H54 (cell line): ENCODE results near the gene GALNT9.

Source experiments
- DNase-seq: peaks from one replicate; pipeline ENCODE4 v3.0.0; 2011; ENCODE audit warnings: low spot score, mixed read lengths; ENCODE audit not compliant: insufficient read length
- FAIRE-seq: peaks from 3 replicates; lab custom pipeline; 2011; peaks lifted over from hg19 to GRCh38; lab: Jason Lieb, UNC
- POLR2A ChIP-seq: IDR thresholded peaks from 2 replicates; pipeline ENCODE4 v1.6.1; 2011; ENCODE audit warnings: low read depth, mild to moderate bottlenecking, low read length

Gene GALNT9

DNA sequence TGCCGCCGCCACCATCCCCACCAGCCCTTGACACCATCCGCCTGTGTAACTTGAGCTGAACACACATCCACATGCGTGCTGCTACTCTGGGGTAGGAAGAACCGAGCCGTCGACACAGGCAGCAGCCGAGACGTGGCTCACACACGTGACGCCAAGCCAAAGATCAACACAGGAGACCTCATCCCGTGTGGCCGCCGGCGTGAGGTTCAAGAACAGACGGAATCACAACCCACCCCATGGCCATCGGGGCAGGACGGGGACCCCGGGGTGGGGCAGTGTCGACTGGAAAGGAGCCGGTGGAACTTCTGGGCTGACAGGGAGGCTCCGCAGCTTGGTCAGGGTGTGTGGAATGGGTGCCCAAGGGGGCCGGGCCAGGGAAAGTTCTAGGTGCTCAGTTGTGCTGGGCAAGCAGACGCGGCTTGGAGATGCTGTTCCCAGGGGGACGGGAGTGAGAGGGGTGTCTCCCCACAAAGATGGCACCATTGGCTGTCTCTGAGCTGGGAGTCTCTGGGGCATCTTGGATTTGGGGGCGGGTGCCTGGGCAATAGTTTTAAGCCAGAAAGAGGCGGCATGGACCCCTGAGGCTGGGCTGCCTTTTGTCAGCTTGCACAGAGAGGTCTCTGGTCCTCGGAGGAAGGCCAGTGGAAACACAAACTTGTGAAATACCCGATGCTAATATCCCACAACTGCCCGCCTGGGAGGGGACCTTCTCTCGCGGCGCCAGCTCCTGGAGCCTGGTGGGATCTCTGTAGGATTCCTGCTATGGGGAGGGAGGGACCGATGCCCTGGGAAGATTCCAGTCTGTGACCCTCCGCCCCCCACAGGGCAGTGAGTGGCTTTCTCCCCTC is 41.8 kb downstream of the GALNT9 start:
- TF ChIP-seq POLR2A, result no peak

DNA sequence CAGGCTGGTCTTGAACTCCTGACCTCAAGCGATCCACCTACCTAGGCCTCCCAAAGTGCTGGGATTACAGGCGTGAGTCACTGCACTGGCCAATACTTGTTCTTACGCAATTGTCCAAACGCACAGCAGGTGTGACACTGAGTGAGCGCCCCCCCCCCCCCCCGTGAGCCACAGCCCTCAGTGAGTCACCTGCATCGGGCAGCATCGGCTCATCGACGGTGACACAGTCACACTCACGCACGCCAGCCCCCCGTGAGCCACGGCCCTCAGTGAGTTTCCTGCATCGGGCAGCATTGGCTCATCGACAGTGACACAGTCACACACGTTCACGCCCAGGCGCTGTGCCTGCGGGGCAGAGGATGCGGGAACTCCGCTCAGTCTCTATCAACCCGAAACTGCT is 42.5 kb downstream of the GALNT9 start:
- peak; percentile 89 for DNase-seq
- no peak for FAIRE-seq
- no peak for TF ChIP-seq POLR2A

More for the DNA sequence above, 41.8 kb downstream of the GALNT9 start:
- FAIRE-seq (no peak), DNase-seq (no peak)

DNA sequence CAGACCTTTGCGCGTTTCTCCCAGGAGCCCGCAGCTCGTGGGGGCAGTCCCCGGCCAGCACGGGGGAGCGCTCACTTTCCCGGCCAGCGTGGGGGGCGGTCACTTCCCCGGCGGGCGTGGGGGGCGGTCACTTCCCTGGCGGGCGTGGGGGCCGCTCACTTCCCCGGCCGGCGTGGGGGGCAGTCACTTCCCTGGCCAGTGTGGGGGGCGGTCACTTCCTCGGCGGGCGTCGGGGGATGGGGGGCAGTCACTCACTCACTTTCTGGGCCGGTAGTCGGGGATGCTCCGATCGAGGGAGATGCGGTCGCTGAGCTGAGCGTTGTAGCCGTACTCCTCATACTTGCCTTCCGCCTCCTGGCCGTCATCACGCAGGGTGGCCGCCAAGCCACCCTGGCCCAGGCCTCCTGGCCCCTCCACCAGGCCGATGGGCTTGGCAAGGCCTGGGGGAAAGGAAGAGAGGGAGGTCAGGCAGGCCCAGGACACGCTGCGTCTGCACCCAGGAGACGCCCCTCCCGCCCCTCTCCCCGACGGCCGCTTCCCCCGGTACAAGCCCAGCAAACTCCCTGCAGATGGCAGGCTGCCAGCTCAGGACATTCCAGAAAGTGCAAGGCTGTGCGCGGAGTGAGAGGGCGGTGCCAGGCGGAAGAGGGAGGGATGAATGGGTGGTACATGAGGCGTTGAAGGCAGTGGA is 43.3 kb downstream of the GALNT9 start:
- FAIRE-seq, result no peak
- peak; percentile 72 for DNase-seq
- no peak for TF ChIP-seq POLR2A

DNA sequence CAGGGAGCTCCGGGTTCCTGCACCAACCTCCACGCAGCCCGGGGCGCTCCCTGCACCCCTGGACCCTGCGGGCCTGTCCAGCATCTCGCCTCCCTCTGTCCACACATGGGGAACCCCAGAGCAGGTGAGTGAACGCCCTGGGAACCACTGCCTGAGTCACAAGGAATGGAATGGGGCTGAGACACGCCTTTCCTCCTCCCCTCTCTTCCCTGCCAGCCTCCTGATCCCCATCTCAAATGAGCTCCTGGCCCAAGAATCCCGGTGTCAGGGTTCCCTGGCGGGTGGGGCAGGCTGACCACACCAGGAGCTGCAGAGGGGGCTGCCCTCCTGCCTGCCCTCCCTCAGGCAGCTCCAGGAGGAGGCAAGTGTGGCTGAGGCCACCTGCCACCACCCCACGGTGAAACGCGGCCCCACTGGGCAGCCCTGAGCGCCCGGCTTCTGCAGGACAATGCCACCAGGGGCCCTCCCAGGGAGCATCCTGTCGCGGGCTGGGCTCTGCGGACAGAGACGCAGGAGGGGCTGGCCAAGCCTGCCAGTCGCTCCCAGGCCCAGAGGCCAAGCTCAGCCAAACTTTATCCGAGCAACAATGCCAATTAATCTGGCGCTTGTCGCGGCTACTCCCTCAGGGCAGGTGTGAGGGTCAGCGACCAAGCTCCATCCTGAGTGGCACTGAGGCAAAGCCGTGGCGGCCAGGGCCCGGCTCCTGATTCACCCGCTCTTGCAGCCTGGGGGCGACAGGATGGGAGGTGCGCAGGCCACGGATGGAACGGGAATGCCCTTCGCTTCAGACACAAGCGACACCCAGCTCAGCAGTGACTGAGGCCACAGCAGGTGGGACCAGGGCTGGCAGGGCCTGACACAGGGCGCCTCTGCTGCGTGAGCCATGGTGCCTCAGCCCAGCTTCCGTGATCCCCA is 44.3 kb downstream of the GALNT9 start:
- DNase-seq (peak; percentile 82), FAIRE-seq (no peak)
- no peak for TF ChIP-seq POLR2A

DNA sequence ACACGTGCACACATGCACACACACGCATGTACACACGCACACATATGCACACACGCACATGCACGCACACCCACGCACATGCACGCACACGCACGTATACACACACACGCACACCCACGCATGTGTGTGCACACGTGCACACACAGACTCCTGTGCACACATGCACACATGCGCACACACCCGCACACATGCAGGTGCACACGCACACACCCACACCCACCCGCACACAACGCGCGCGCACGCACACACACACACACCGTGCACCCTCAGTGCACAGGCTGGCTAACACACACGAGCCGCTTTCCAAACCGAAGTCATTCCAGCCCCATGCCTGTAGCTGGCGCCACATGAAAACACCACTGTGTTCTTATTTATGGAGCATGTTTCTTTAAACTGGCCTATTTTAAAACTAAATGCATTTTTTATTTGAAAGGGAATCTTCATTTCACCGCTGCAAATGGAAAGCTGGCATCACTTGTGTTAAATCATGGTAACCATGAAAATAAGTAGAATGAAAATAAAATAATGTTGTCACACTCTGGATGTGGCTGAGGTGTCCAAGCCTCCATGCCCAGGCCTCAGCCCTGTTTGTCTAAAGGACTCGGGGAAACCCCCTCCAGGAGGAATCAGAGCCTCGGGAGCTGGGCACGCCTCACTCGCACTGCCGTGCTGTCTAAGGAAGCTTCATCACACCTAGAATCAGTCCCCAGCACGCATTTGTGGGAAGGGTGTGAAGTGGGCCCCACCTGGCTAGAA is 45.1 kb downstream of the GALNT9 start:
- DNase-seq, result peak; percentile 45
- TF ChIP-seq POLR2A, result no peak
- FAIRE-seq, result no peak

DNA sequence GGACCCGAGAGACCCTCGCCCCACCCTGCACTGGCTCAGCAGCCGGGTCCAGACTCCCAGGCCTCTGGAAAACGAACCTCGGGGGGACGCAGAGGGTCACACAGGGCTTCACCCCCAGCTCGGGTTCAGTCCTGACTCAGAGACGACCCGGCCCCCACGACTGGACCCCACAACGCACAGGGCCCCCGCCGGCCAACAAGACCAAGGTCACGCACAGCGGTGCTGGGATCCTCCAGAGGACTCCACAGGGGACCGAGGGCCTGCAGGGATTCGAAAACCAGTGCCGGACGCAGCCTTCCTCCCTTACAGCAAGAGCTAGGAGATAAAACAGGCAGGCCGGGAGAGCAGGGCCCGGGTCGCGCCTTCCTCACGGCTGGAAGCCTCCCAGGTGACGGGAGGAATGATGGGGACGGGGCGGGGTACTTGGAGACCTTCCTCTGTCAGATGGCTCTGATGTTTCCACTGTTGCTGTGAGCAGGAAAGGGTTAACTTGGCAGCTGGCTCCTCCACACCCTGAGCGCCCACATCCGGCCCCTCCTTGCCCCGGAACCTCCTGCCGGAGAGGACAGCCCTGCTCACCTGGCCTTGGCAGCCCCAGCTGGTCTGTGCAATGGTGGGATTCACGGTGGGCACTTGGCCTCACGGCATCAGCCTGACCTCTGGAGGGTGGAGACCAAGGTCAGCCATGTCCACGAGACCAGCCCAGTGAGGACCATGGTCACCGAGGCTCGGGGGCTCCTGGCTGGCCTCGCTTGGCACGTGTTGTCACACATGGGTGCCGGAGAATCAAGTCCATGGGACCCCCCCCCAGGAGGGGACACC is 46.2 kb downstream of the GALNT9 start:
- no peak for FAIRE-seq

DNA sequence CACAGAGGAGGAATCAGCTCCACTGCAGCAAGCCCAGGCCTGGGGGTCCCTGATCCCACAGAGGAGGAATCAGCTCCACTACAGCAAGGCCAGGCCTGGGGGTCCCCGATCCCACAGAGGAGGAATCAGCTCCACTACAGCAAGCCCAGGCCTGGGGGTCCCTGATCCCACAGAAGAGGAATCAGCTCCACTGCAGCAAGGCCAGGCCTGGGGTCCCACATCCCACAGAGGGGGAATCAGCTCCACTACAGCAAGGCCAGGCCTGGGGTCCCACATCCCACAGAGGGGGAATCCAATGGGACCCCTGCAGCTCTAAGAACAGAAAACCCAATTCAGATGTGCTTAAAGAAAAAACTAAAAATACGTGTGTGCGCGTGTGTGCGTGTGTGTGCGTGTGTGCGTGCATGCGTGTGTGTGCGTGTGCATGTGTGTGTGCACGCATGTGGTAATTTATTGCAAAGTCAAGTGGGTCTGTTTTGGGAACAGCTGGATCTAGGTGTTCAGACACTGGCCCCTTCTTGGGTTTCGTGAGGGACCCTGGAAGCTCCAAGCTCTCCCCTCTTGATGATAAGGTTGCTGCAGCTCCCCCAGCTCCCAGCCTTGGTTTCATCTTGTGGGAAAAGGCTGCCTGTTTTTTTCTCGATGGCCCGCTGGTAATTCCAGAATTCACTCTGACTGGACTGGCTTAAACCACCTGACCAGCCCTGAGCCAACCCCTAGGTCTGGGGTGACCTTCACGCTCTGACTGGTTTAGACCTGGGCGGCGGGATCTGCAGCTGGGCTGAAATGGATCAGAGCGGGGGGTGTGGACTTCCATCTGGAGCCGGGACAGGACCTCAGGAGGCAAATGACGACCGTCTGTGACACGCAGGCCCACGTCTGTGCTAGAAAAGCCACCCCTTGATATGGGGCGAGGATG is 47.1 kb downstream of the GALNT9 start:
- no peak for FAIRE-seq
- TF ChIP-seq POLR2A, result no peak
- no peak for DNase-seq

More for the DNA sequence above, 46.2 kb downstream of the GALNT9 start:
- no peak for TF ChIP-seq POLR2A
- DNase-seq, result no peak

DNA sequence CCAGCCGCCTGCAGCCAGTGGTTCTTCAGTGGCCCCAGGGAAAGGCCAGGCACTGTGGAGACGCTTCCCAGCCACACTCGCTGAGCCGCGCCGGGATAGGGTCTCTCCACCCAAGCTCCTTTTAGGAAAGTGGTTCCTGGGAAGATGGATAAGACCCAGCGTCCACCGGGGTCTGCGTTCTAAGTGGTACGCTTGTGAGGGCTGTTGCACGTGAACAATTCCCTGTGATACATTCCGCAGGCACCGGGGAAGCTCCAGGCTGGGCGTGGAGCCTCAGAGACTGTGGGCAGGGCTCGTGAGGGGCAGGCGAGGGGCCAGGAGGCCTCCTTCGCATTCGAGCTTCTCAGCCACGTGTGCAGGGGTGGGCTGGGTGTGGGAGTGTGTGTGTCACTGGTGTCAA is 48.4 kb downstream of the GALNT9 start:
- FAIRE-seq, result no peak
- no peak for DNase-seq
- no peak for TF ChIP-seq POLR2A

DNA sequence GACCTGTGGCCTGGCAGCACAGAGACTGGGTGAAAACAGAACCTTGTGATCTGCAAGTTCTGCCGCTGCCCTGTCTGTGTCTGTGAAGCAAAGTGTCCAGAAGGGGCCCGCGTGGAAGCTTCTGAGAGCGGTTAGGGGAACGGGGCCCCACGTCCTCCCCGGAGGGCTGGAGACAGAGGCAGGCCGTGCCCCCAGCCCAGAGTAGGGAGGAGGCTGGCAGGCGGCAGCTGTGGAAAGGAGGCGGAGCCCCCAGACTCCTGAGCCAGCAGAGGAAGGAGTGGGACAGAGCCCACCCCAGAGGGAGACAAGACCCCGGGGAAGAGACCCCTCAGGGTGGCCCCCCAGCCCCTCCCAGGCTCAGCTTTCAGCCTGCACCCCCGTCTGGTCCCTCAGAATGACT is 49.0 kb downstream of the GALNT9 start:
- no peak for TF ChIP-seq POLR2A
- no peak for DNase-seq
- FAIRE-seq, result no peak

DNA sequence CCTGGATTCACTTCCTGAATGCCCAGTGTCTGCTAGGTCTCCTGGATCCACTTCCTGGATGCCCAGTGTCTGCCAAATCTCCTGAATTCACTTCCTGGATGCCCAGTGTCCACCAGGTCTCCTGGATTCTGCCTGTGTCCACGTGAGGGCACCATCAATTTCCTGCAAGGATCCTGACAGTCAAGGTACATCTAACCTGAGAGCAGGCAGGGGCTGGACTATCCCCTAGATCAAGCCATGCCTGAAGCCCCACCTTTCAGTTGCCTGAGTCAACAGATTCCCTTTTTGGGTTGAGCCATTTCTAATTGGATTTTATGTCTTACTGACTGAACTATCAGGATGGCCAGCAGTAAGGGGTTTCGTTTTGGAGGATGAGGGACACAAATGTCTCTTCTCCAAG is 49.5 kb downstream of the GALNT9 start:
- no peak for TF ChIP-seq POLR2A
- DNase-seq (no peak), FAIRE-seq (no peak)

DNA sequence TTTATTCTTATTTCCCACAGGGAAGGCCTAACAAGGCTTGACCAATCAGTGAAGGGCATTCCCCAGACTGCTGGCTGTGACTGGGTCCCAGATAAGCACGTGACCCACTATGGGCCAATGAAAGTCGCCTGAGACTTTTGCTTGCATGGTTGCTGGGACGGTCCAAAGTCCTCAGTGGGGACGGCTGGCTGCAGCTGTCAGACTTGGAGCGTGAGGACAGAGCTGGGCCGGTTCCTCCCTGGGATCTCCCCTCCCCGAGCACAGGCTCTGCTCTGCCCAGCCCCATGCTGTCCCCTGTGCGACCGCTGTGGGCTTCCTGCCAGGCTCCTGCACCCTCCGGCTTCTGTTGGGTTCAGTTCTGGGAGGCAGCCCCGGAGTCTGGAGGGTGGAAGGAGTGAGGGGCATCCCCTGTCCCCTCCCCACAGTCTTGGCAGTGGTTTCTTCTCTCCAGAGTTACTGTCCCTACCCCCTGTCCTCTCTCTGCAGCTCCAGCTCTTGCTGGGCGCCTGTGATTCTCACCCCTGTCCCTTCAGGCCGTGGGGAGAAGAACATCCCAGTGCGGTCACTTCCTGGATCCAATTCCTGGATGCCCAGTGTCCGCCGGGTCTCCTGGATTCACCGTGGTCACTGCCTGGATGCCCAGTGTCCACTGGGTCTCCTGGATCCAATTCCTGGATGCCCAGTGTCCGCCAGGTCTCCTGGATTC is 50.1 kb downstream of the GALNT9 start:
- TF ChIP-seq POLR2A, result no peak
- no peak for DNase-seq
- no peak for FAIRE-seq
